ENCODE measurements around the gene IRS1. TPM values are rescaled to one million over a fixed set of nuclear protein-coding genes. Genes with fewer than 3 reads are reported as not detected.

The IRS1 gene
- total RNA-seq, 4 donors from 2014 or later, result 17.4 to 39.0 (median 25.3) TPM

DNA sequence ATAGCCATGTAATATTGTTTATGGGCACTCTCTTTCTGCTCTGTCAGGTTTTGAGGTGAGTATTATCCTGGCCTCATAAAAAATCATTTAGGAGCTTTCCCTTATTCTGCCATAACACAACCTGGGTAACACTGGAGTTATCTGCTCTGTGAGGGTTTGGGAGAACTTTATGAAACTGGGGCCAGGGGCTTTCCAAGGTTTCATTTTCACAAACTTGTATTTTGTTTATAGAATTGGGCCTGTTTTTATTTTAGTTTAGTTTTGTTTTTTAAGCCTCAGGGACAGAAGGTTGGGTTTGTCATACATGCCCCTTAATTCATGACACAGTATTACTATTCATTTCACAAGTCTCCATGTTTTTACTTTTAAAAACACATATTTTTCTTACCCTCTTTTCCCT is 83.5 kb downstream of the IRS1 start:
- ATAC-seq, result no peak
- Histone ChIP-seq H3K9me3 (no peaks in the 10 kb centered on the region), H3K4me1 (no peaks in the 10 kb centered on the region), H3K36me3 (no peaks in the 10 kb centered on the region), H3K27ac (no peak overlapping the region), H3K4me3 (no peak overlapping the region), H3K27me3 (no peaks in the 10 kb centered on the region)
- no peak for TF ChIP-seq POLR2A (IDR thresholded peaks at IDR 0.05)
- no peak for TF ChIP-seq EP300 (IDR thresholded peaks at IDR 0.05)
- TF ChIP-seq, protein P1, sequence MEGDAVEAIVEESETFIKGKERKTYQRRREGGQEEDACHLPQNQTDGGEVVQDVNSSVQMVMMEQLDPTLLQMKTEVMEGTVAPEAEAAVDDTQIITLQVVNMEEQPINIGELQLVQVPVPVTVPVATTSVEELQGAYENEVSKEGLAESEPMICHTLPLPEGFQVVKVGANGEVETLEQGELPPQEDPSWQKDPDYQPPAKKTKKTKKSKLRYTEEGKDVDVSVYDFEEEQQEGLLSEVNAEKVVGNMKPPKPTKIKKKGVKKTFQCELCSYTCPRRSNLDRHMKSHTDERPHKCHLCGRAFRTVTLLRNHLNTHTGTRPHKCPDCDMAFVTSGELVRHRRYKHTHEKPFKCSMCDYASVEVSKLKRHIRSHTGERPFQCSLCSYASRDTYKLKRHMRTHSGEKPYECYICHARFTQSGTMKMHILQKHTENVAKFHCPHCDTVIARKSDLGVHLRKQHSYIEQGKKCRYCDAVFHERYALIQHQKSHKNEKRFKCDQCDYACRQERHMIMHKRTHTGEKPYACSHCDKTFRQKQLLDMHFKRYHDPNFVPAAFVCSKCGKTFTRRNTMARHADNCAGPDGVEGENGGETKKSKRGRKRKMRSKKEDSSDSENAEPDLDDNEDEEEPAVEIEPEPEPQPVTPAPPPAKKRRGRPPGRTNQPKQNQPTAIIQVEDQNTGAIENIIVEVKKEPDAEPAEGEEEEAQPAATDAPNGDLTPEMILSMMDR (IDR thresholded peaks at IDR 0.05), result no peak
- no peak for TF ChIP-seq POLR2AphosphoS5 (IDR thresholded peaks at IDR 0.05)

DNA sequence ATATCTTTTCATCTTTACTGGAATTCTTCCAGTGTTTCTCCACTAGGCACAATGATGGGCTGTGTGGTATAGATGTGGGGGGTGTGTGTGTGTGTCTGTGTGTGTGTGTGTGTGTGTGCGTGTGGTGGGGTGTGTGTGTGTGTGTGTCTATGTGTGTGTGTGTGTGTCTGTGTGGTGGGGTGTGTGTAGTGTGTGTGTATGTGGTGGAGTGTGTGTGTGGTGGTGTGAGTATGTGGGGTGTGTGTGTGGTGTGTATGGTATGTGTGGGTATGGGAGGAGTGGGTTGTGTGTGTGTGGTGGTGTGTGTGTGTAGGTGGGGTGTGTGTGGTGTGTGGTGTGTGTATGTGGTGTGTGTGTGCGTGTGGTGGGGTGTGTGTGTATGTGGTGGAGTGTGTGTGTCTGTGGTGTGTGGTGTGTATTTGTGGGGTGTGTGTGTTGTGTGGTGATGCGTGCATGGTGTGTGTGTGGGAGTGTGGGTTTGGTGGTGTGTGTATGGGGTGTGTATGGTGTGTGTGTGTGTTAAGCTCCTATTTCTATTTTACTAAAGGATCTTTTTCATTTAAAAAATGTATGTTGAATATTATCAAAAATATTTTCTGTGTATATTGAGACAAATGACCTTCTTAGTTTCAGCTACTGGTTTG is 84.2 kb downstream of the IRS1 start:
- WGBS, 2 donors (ENCODE audit: low coverage in 1 of 2), result 77 to 100% methylated on average over 1 to 3 of the region's 3 CpGs
- TF ChIP-seq, protein P1 (IDR thresholded peaks at IDR 0.05), result no peak
- TF ChIP-seq EP300 (IDR thresholded peaks at IDR 0.05) (no peak), POLR2AphosphoS5 (IDR thresholded peaks at IDR 0.05) (no peak), POLR2A (IDR thresholded peaks at IDR 0.05) (no peak)
- H3K9me3 ChIP-seq, result no peaks in the 10 kb centered on the region

DNA sequence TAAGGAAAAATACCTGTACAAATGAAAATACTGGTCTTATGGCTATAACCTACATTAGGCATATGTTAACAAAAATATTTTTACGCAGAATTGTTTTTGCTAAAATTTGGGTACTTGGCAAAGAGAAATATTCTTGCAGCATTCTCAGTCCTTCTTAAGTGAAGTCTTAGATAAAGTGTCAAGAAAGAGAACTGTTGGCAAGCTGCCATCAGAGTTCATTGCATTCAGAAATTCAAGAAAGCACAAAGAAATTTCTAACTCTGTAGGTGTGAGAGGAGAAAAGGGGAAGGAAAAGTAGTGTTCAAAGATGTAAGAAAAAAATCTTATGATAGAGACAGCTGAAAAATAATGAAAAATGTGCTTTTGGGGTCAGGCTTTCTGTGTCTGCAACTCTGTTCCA is 86.7 kb downstream of the IRS1 start:
- 73 to 80% methylated on average over 1 of the region's 1 CpG for WGBS, 2 donors (ENCODE audit: low coverage in 1 of 2)
- Histone ChIP-seq H3K4me3 (no peak overlapping the region), H3K9me3 (no peaks in the 10 kb centered on the region), H3K27me3 (no peaks in the 10 kb centered on the region), H3K4me1 (no peaks in the 10 kb centered on the region), H3K36me3 (no peaks in the 10 kb centered on the region), H3K27ac (no peak overlapping the region)
- no peak for ATAC-seq
- TF ChIP-seq POLR2AphosphoS5 (IDR thresholded peaks at IDR 0.05), result no peak
- TF ChIP-seq, protein P1 (IDR thresholded peaks at IDR 0.05), result no peak

More for the DNA sequence above, 84.2 kb downstream of the IRS1 start:
- no peaks in the 10 kb centered on the region for H3K27me3 ChIP-seq
- no peaks in the 10 kb centered on the region for H3K36me3 ChIP-seq
- no peak overlapping the region for H3K4me3 ChIP-seq
- H3K27ac ChIP-seq, result no peak overlapping the region
- no peaks in the 10 kb centered on the region for H3K4me1 ChIP-seq
- no peak for ATAC-seq

DNA sequence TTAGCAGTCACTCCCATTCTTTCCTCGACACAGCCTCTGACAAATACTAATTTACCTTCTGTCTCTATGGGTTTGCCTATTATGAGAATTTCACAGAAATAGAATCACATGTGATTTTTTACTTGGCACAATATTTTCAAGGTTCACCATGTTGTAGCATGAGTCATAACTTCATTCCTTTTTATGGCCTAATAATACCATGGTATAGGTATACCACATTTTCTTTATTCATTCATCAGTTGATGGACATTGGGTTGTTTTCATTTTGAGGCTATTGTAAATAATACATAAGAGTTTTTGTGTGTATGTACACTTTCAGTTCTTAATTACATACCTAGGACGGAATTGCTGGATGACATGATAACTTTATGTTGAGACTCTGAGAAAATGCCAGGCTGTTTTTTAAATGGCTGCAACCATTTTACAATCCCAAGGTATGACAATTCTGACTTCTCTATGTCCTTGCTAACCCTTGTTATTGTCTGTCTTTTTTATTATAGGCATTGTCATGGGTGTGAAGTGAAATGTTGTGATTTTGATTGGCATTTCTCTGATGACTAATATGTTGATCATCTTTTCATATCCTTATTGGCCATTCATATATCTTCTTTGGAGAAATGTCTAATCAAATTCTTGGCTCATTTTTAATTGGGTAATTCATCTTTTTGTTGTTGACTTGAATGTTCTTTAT is 87.9 kb downstream of the IRS1 start:
- Histone ChIP-seq H3K4me1 (no peaks in the 10 kb centered on the region), H3K27ac (no peak overlapping the region), H3K27me3 (no peaks in the 10 kb centered on the region), H3K36me3 (no peaks in the 10 kb centered on the region), H3K4me3 (no peak overlapping the region), H3K9me3 (no peaks in the 10 kb centered on the region)
- WGBS, 2 donors (ENCODE audit: low coverage in 1 of 2), result 88 to 91% methylated on average over 2 of the region's 2 CpGs
- ATAC-seq, result no peak
- TF ChIP-seq, protein P1 (IDR thresholded peaks at IDR 0.05), result no peak
- TF ChIP-seq EP300 (IDR thresholded peaks at IDR 0.05), result no peak

DNA sequence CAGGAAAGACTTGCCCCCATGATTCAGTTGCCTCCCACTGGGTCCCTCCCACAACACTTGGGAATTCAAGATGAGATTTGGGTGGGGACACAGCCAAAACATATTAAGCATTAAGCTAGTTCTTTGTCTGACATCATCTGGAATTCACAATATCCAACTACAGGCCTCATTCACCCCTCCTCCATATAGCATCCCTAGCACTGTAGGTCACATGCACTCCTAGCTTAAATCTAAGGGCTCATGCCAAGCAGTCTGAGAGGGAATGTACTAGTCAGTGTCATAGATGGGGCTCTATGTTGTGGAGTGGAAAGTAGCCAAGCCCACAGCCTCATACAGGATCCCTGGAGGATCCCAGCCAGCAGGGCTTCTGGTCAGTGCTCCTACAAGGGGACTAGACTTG is 92.1 kb downstream of the IRS1 start:
- Histone ChIP-seq H3K4me3 (no peak overlapping the region), H3K4me1 (no peaks in the 10 kb centered on the region), H3K36me3 (no peaks in the 10 kb centered on the region), H3K27me3 (no peaks in the 10 kb centered on the region), H3K27ac (no peak overlapping the region), H3K9me3 (no peaks in the 10 kb centered on the region)
- TF ChIP-seq, protein P1 (IDR thresholded peaks at IDR 0.05), result no peak
- TF ChIP-seq POLR2A (IDR thresholded peaks at IDR 0.05) (no peak), POLR2AphosphoS5 (IDR thresholded peaks at IDR 0.05) (no peak), EP300 (IDR thresholded peaks at IDR 0.05) (no peak)
- no peak for ATAC-seq
